SU-DHL-6 (cell line): ENCODE results near the gene ITPK1.

Experiments
- EZH2phosphoT487 ChIP-seq: fragments of 200-600 bp; sonication (generic), shearing (Covaris generic); conservative IDR thresholded peaks from 2 replicates; pipeline ENCODE4 v1.6.1; 2018; ENCODE audit warnings: mild to moderate bottlenecking, antibody characterized with exemption, low read length, moderate library complexity, mixed read lengths
- TF ChIP-seq, protein P1 (sequence below): fragments of 200-600 bp; sonication (generic); IDR thresholded peaks from one replicate; pipeline ENCODE4 v1.5.1; 2017; ENCODE audit warnings: antibody characterized with exemption, mild to moderate bottlenecking, low read length, moderate library complexity; ENCODE audit not compliant: insufficient read depth, poor library complexity, severe bottlenecking

DNA sequence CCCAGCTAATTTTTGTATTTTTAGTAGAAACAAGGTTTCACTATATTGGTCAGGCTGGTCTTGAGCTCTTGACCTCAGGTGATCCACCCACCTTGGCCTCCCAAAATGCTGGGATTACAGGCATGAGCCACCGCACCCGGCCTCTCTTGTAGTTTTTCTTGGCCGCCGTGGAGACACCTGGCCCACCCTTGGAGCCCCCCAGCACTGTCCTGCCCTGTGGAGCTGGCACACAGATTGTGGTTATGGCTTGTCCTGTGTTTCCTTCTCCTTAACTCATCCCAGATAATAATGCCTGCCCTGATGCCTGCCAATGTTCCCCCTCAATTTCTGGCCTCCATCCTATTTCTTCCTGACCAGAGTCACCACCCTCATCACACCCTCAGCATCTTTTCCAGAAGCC lies 134.9 kb downstream of the ITPK1 start:
- TF ChIP-seq, protein P1, sequence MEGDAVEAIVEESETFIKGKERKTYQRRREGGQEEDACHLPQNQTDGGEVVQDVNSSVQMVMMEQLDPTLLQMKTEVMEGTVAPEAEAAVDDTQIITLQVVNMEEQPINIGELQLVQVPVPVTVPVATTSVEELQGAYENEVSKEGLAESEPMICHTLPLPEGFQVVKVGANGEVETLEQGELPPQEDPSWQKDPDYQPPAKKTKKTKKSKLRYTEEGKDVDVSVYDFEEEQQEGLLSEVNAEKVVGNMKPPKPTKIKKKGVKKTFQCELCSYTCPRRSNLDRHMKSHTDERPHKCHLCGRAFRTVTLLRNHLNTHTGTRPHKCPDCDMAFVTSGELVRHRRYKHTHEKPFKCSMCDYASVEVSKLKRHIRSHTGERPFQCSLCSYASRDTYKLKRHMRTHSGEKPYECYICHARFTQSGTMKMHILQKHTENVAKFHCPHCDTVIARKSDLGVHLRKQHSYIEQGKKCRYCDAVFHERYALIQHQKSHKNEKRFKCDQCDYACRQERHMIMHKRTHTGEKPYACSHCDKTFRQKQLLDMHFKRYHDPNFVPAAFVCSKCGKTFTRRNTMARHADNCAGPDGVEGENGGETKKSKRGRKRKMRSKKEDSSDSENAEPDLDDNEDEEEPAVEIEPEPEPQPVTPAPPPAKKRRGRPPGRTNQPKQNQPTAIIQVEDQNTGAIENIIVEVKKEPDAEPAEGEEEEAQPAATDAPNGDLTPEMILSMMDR, result no peak
- TF ChIP-seq EZH2phosphoT487, result no peak
